GM12892 (cell line): ENCODE measurements around the gene RNF25.

Source experiments
- POLR2A ChIP-seq: IDR thresholded peaks from 2 replicates; pipeline ENCODE4 v1.6.1; 2011; ENCODE audit warnings: low read depth, low read length, control low read depth
- POLR2AphosphoS5 ChIP-seq: IDR thresholded peaks from 2 replicates; pipeline ENCODE4 v1.6.1; 2011; ENCODE audit warnings: low read depth, low read length, control low read depth

DNA sequence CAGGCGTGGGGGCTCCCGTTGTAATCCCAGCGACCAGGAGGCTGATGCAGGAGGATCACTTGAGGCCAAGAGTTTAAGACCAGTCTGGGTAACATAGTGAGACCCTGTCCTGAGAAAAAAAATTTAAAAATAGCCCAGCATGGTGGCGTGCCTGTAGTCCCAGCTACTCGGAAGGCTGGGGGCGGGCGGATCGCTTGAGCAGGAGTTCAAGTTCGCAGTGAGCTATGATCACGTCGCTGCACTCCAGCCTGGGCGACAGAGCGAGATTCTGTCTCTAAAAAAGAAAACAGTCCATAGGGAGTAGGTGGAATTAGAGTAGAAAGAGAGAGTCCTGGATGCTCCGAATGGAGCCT is 38.5 kb upstream of the RNF25 start:
- TF ChIP-seq POLR2AphosphoS5 (no peak), POLR2A (no peak)
